Panc1 (cell line): ENCODE results near the gene PRSS48. TPM values are rescaled to one million over a fixed set of nuclear protein-coding genes. Genes with fewer than 3 reads are reported as not detected.

Experiments
- ATAC-seq: fragments of 200-7000 bp; cut with Tn5 transposase; 2 replicates; pipeline ENCODE4 v1.9.1; 2020; ENCODE audit warnings: mild to moderate bottlenecking, moderate library complexity
- BruUV-seq: library from RNA; stranded (reverse); fragments of 400-500 nt; replicated peaks from 2 replicates; lab custom pipeline; 2021; lab: Mats Ljungman, UMichigan
- CTCF ChIA-PET: fragments of 300-600 bp; sonication (Branson Sonifier 250); formaldehyde crosslinking; loops from one replicate; lab custom pipeline; 2022; ENCODE audit warnings: antibody characterized with exemption; lab: Charles Lee
- POLR2A ChIA-PET: fragments of 300-600 bp; sonication (Branson Sonifier 250); formaldehyde crosslinking; loops from one replicate; lab custom pipeline; 2022; ENCODE audit warnings: antibody characterized with exemption; lab: Charles Lee
- DNase-seq: peaks from one replicate; pipeline ENCODE4 v3.0.0-alpha.2; 2010; ENCODE audit warnings: low read depth, low spot score
- H3K27ac ChIP-seq: 2 replicates; pipeline ENCODE4 v1.5.1; 2011; ENCODE audit warnings: mild to moderate bottlenecking, low read length, inconsistent platforms
- H3K27me3 ChIP-seq: fragments of 200-500 bp; sonication (Bioruptor generic); 2 replicates; pipeline ENCODE4 v1.6.0; 2014; ENCODE audit warnings: low read length, inconsistent platforms; ENCODE audit not compliant: control insufficient read depth, insufficient read depth
- H3K36me3 ChIP-seq: fragments of 200-500 bp; sonication (Bioruptor generic); 2 replicates; pipeline ENCODE4 v1.5.1; 2014; ENCODE audit warnings: inconsistent platforms, mild to moderate bottlenecking, low read length, moderate library complexity; ENCODE audit not compliant: control insufficient read depth, insufficient read depth
- H3K4me1 ChIP-seq: 2 replicates; pipeline ENCODE4 v1.5.1; 2011; ENCODE audit warnings: inconsistent platforms, mild to moderate bottlenecking, low read length, moderate library complexity; ENCODE audit not compliant: control insufficient read depth, insufficient read depth
- H3K4me3 ChIP-seq, 2 experiments: 2 replicates each; pipeline ENCODE4 v1.5.1; 2011 to 2012; ENCODE audit warnings: low read depth in 2 of 2, low read length in 2 of 2, mild to moderate bottlenecking in 2 of 2, inconsistent platforms in 1 of 2, moderate library complexity in 1 of 2
- H3K9me3 ChIP-seq: fragments of 200-500 bp; sonication (Bioruptor generic); 2 replicates; pipeline ENCODE4 v1.5.1; 2014; ENCODE audit warnings: low read depth, mild to moderate bottlenecking, inconsistent platforms, low read length, moderate library complexity; ENCODE audit not compliant: control insufficient read depth, insufficient read depth
- POLR2AphosphoS5 ChIP-seq: IDR thresholded peaks from 2 replicates; pipeline ENCODE4 v1.6.1; 2012; ENCODE audit warnings: mild to moderate bottlenecking, low read depth, low read length, moderate library complexity
- SIN3A ChIP-seq: IDR thresholded peaks from 2 replicates; pipeline ENCODE4 v1.6.1; 2012; ENCODE audit warnings: low read depth, mild to moderate bottlenecking, low read length, moderate library complexity, borderline replicate concordance; ENCODE audit not compliant: insufficient read depth
- TCF7L2 ChIP-seq: IDR thresholded peaks from 2 replicates; pipeline ENCODE4 v1.6.1; 2011; ENCODE audit warnings: mild to moderate bottlenecking, low read depth, low read length, inconsistent platforms
- in situ Hi-C: cut with HindIII; loops from 2 replicates; pipeline ENCODE4 v1.10.0; 2016; ENCODE audit warnings: low sequenced_read_pairs, low pct_unique_long_range_greater_than_20kb
- intact Hi-C: fragments of 100-400 bp; cut with micrococcal nuclease; formaldehyde crosslinking; loops from one replicate; pipeline ENCODE4 v1.10.0; 2022; ENCODE audit not compliant: unreplicated experiment
- total RNA-seq: library from RNA; stranded (reverse); gene quantifications from one replicate; pipeline ENCODE4 v1.2.1, GENCODE V29; 2021; ENCODE audit not compliant: unreplicated experiment
- TF ChIP-seq, protein P1 (sequence below), 2 experiments: IDR thresholded peaks; 2 replicates each; pipeline ENCODE4 v1.6.1; 2011 to 2012; ENCODE audit warnings: low read depth in 2 of 2, control low read depth in 1 of 2, low read length in 1 of 2, mild to moderate bottlenecking in 1 of 2, moderate library complexity in 1 of 2; ENCODE audit not compliant: insufficient read depth in 1 of 2
- TF ChIP-seq, protein P2 (sequence below): fragments of 450-650 bp; IDR thresholded peaks from 2 replicates; pipeline ENCODE4 v1.5.1; 2017; ENCODE audit warnings: mild to moderate bottlenecking

The PRSS48 gene
- total RNA-seq, 1 experiment from 2014 or later = not detected

DNA sequence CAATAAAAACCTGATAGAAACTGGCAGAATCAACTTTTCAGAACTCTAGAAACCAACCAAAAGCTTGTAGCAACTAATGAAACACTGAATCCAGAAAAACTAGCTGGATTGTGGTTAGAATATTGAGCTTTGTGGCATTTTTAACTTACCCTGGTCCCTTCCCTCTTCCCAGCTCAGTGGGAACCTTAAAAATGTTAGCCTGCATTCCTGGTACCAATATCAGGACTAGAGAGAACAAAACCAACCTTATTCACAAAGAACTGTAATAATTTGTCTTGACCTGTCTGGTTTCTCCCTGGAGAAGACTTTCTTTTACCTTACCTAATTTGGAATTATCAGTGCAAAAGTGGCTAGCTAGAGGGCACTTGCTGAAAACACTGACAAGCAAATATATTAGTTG is 27.3 kb downstream of the PRSS48 start:
- no peak overlapping the region for H3K27ac ChIP-seq
- no peak for ATAC-seq
- H3K4me1 ChIP-seq = no peaks in the 10 kb centered on the region
- CTCF ChIA-PET = no interaction called here
- TF ChIP-seq TCF7L2 = no peak
- TF ChIP-seq POLR2AphosphoS5 = no peak
- TF ChIP-seq SIN3A = no peak
- no peaks in the 10 kb centered on the region for H3K27me3 ChIP-seq
- H3K36me3 ChIP-seq = no peaks in the 10 kb centered on the region
- BruUV-seq = no TSS peak
- in situ Hi-C loops (no loop called here), intact Hi-C loops (no loop called here)
- POLR2A ChIA-PET = interaction anchor here (0.5 kb wide), 1 partner anchor 40 kb away, joined by 6 read pairs; no protein-coding TSS in a partner anchor
- no peak overlapping the region for H3K4me3 ChIP-seq
- no peak for DNase-seq
- no peaks in the 10 kb centered on the region for H3K9me3 ChIP-seq

DNA sequence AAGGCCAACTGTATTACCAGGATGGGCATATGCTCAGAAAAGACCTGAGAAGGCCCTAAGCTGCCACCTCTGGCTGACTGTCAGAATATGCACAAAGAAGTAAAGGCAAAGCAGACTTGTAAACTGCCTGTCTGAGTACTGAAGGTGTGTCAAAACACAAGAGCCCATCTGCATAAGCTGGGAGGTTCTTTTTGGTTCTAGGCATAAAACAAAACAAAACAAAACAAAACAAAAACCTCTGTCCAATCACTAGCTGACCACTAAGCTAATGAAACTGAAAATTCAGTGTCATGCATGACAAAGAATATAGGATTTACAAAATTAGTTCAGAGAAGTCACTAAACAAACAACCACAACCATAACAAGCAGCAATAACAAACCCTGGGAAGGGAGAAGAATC is 27.8 kb downstream of the PRSS48 start:
- no TSS peak for BruUV-seq
- Histone ChIP-seq H3K27ac (no peak overlapping the region), H3K27me3 (no peaks in the 10 kb centered on the region), H3K4me1 (no peaks in the 10 kb centered on the region), H3K9me3 (no peaks in the 10 kb centered on the region), H3K4me3 (no peak overlapping the region), H3K36me3 (no peaks in the 10 kb centered on the region)
- TF ChIP-seq POLR2AphosphoS5 = no peak
- TF ChIP-seq SIN3A = no peak
- no peak for TF ChIP-seq TCF7L2
- TF ChIP-seq, protein P1, sequence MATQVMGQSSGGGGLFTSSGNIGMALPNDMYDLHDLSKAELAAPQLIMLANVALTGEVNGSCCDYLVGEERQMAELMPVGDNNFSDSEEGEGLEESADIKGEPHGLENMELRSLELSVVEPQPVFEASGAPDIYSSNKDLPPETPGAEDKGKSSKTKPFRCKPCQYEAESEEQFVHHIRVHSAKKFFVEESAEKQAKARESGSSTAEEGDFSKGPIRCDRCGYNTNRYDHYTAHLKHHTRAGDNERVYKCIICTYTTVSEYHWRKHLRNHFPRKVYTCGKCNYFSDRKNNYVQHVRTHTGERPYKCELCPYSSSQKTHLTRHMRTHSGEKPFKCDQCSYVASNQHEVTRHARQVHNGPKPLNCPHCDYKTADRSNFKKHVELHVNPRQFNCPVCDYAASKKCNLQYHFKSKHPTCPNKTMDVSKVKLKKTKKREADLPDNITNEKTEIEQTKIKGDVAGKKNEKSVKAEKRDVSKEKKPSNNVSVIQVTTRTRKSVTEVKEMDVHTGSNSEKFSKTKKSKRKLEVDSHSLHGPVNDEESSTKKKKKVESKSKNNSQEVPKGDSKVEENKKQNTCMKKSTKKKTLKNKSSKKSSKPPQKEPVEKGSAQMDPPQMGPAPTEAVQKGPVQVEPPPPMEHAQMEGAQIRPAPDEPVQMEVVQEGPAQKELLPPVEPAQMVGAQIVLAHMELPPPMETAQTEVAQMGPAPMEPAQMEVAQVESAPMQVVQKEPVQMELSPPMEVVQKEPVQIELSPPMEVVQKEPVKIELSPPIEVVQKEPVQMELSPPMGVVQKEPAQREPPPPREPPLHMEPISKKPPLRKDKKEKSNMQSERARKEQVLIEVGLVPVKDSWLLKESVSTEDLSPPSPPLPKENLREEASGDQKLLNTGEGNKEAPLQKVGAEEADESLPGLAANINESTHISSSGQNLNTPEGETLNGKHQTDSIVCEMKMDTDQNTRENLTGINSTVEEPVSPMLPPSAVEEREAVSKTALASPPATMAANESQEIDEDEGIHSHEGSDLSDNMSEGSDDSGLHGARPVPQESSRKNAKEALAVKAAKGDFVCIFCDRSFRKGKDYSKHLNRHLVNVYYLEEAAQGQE (IDR thresholded peaks at IDR 0.05; ENCODE audit: insufficient read depth in 1 of 2, low read depth in 2 of 2, low read length in 1 of 2) = no peak
- TF ChIP-seq, protein P2, sequence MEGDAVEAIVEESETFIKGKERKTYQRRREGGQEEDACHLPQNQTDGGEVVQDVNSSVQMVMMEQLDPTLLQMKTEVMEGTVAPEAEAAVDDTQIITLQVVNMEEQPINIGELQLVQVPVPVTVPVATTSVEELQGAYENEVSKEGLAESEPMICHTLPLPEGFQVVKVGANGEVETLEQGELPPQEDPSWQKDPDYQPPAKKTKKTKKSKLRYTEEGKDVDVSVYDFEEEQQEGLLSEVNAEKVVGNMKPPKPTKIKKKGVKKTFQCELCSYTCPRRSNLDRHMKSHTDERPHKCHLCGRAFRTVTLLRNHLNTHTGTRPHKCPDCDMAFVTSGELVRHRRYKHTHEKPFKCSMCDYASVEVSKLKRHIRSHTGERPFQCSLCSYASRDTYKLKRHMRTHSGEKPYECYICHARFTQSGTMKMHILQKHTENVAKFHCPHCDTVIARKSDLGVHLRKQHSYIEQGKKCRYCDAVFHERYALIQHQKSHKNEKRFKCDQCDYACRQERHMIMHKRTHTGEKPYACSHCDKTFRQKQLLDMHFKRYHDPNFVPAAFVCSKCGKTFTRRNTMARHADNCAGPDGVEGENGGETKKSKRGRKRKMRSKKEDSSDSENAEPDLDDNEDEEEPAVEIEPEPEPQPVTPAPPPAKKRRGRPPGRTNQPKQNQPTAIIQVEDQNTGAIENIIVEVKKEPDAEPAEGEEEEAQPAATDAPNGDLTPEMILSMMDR = no peak
- intact Hi-C loops (no loop called here), in situ Hi-C loops (no loop called here)
- CTCF ChIA-PET = no interaction called here
- ATAC-seq = no peak
- POLR2A ChIA-PET = no interaction called here
- DNase-seq = no peak

DNA sequence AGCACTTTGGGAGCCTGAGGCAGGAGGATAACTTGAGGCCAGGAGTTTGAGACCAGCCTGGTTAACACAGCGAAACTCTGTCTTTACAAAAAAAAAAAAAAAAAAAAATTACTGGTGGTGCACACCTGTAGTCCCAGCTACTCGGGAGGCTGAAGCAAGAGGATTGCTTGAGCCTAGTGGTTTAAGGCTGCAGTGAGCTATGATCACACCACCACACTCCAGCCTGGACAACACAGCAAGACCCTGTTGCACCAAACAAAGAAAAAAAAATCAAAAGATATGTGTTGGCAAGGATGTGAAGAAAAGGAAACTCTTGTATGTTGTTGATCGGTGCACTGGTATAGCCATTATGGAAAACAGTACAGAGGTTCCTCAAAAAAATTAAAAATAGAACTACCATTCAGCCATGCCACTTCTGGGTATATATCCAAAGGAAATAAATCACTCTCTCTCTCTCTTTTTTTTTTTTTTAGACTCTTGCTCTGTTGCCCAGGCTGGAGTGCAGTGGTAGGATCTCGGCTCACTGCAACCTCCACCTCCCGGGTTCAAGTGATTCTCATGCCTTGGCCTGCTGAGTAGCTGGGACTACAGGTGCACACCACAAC is 33.3 kb downstream of the PRSS48 start:
- Histone ChIP-seq H3K36me3 (no peaks in the 10 kb centered on the region), H3K27ac (no peak overlapping the region), H3K9me3 (no peaks in the 10 kb centered on the region), H3K4me3 (no peak overlapping the region), H3K4me1 (peaks cover 6% of the 10 kb centered on the region; the same call in 1 of the 2 replicates), H3K27me3 (no peaks in the 10 kb centered on the region)
- TF ChIP-seq, protein P1 (IDR thresholded peaks at IDR 0.05; ENCODE audit: insufficient read depth in 1 of 2, low read depth in 2 of 2, low read length in 1 of 2) = no peak
- TF ChIP-seq, protein P2 = no peak
- CTCF ChIA-PET = no interaction called here
- in situ Hi-C loops (no loop called here), intact Hi-C loops (no loop called here)
- ATAC-seq (no peak), DNase-seq (no peak)
- POLR2A ChIA-PET = no interaction called here
- no TSS peak for BruUV-seq
